HG03097 (cell line): ENCODE data around the gene AQP12B.
"Not testable (repeated sequence)": the region's sequence is repeated elsewhere in the genome, so short reads cannot be mapped to it uniquely, and the experiment has no call there.

ENCODE experiments used
- ATAC-seq: cut with Tn5 transposase; IDR thresholded peaks from one replicate; pipeline ENCODE4 v1.9.1; 2021; ENCODE audit not compliant: unreplicated experiment, low FRiP score

The AQP12B gene

DNA sequence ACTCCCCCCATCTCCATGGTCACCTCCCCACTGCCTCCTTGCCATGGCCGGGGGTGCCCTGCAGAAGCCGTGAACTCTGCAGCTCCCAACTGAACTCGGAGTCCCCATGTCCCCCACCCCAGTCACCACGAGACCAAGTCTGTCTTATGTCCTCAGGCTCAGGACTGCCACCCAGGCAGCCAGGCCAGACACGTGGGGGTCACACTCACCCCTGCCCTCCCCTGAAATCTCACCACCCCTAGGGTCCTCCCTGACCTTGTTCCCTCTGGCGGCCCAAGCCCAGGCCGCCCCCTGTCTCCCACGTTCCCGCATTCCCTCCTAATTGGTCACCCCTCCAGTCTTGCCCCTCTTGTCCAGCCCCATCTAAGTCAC, 19.9 kb upstream of the AQP12B start:
- ATAC-seq, result no peak

DNA sequence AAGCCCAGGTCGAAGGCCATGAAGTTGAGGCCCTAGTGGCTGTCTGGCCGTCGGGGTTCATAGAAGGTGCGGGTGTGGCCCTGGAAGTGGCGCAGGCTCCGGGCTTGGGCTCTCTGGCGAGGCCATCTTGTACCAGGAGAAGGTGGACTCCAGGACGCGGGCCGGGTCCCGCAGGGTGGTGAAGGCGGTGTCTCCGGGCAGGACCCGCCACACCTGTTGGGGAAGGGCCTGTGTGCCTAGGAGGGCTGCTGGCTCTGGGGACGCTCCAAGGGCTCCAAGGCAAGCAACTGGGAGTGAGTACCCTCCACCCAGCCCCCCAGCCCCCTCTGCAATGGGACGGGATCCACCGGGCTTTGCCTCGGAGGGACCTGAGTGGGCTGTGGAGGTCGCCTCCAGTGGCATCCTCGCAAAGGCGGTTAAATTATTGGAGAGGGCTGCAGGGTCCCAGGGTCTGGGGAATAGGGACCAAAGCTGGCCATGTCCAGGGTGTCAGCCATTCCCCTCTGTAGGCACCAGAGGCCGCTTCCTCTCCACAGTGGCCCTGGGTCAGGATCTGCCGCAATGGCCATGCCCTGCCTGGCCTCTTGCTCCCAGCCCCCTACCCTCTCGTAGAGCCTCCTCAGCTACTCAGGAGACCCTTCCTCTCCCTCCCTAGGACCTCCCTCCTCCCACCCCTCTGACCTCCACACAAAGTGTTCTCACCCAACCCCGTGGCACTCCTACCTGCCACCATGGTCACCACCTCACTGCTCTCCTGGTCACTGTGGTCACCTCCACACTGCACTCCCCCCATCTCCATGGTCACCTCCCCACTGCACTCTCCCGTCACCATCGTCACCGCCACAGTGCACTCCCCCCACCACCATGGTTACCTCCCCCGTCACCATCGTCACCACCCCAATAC, 19.3 kb upstream of the AQP12B start:
- ATAC-seq, result no peak

DNA sequence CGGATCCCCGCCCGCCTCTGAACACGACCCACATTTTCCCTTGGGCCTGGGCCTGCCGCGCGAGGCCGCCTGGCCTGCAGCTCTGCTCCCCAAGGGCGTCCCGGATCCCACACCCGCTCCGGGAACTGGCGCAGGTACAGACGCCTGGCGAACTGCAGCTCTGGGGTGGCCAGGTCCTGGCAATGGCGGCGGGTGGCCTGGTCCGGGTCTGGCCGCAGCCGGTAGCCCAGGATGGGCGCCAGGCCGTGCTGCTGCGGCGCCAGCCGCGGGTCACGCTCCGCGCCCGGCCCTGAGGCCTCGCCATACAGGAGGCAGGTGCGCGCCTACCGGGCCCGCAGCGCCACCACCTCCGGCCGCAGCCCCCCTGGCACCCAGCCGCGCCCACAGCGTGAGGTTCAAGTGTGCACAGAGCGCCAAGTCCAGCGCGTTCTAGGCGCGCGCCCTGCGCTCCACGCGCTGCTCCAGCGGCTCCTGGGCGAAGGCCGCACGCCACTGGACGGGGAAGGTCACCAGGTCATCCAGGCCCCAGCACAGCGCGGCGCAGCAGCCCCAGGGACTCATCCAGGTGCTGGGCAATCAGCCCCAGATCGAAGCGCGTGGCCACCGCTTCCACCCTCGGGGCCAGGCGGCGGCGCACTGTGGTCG, 18.5 kb upstream of the AQP12B start:
- no peak for ATAC-seq

DNA sequence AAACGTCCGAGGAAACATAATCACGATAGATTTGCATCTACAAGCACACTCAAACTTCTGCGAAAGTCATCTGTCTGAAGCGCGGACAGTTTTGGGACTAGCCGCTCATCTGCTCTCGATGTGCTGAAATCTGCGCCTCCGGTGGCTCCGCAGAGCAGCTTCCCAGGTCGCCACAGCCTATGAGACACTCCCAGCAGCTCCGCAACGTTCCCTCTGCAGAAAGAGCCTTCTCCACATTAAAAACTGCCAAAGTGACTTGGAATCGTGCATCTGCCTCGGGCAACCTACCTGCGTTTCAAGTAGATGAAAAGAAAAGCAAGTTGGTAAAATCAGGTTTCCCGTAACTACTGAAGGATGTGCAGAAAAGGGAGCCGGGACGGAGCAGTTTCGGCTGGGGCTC, 17.9 kb upstream of the AQP12B start:
- not testable (repeated sequence) for ATAC-seq

DNA sequence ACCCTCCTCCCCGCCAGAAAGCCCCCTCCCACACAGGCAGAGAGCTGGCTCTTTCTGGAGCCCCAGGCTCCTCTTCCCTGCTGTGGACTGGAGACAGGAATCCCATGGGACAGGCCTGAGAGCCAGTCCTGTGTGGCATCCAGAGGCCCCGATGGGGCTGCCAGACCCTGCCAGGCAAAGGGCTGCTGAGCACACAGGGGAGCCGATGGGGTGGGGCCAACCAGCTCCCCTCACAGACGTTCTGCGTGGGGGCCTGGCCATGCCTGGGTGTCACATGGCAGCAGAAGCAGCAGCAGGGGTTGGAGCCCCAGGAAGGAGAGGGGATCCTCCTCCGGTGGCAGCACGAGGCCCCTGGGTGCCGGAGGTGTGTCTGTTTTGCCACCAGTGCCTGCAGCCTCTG, 17.1 kb upstream of the AQP12B start:
- not testable (repeated sequence) for ATAC-seq

DNA sequence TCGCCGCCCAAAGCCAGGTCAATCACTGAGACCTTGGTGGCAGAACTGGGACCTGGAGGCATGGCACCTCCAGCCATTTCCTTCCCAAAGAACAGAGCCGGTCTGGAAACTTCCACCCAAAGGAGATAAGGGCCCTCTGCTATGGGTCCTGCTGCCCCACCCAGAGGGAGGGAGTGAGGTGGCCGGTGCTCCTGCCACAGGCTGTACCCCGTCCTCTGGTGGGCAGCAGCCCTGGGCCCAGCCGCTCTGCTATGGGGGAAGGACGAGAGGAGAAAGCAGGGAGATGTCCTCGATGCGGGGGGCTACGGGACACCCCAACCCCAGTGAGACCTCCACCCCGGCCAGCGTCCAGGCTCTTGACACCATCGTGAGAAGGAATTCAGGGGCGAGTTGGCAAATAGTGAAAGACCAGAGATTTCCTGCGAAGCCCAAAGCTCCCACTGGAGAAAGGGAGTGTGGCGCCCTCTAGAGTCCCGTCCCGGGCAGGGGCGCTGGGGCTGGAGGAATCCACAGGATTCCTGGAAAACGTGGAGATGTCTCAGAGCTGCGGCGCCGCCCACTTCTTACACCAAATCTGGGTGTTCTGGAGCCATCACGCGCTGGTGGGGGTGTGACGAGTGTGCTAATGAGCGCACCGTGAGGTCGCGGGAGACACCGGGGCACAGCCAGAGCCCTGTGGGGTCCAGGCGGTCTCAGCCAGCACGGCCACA, 16.3 kb upstream of the AQP12B start:
- ATAC-seq, result not testable (repeated sequence)

DNA sequence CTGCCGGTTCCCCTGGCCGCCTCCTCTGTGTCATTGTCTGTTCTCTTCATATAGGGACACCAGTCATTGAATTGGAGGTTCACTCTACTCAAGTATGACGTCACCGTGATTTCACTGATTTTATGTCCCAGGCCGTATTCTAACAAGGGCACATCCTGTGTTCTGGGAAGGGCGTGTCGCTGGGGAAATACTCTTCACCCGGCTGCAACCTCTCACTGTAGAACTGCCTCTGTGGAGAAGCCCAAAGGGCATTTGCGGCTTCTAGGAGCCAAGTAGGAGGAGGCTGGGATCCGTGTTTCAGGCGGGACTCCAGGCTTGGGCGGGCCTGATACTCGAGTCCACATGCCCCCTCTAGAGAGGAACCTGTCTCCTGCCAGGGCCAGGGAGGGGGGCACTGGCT, 13.8 kb upstream of the AQP12B start:
- not testable (repeated sequence) for ATAC-seq

DNA sequence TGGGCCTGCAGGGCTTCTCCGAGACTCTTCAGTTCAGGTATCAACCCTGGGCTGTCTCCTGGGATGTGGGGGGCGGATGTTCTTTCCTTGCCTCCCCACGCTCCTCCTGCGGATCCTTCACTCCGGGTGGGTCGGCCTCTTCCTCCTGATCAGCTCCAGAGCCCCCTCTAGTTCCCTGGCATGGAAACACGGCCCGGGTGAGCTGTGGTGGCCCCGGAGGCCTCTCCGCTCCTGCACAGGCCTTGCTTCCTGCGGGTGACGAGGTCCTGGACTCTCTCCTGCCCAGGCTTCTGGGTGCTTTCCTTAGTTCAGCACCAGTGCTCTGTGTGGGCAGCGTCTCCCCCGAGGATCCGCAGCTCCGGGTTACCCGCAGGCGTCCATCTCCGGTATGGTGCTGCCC, 12.9 kb upstream of the AQP12B start:
- ATAC-seq, result not testable (repeated sequence)

DNA sequence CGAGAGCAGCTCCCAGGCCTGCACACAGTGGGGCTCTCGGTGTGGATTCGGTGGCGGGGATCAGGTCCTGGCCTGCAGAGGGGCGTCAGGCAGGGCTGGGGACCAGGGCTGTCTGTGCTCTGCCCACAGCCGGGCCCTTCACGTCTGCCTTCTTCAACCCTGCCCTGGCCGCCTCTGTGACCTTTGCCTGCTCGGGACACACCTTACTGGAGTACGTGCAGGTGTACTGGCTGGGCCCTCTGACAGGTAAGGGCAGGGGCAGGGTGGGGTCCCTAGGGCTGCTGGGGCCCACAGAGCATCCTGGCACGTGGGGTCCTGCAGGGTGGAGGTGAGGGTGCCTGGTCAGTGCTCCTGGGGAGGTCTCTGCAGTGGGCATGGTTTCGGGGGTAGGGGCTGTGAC, 11.6 kb upstream of the AQP12B start:
- not testable (repeated sequence) for ATAC-seq

DNA sequence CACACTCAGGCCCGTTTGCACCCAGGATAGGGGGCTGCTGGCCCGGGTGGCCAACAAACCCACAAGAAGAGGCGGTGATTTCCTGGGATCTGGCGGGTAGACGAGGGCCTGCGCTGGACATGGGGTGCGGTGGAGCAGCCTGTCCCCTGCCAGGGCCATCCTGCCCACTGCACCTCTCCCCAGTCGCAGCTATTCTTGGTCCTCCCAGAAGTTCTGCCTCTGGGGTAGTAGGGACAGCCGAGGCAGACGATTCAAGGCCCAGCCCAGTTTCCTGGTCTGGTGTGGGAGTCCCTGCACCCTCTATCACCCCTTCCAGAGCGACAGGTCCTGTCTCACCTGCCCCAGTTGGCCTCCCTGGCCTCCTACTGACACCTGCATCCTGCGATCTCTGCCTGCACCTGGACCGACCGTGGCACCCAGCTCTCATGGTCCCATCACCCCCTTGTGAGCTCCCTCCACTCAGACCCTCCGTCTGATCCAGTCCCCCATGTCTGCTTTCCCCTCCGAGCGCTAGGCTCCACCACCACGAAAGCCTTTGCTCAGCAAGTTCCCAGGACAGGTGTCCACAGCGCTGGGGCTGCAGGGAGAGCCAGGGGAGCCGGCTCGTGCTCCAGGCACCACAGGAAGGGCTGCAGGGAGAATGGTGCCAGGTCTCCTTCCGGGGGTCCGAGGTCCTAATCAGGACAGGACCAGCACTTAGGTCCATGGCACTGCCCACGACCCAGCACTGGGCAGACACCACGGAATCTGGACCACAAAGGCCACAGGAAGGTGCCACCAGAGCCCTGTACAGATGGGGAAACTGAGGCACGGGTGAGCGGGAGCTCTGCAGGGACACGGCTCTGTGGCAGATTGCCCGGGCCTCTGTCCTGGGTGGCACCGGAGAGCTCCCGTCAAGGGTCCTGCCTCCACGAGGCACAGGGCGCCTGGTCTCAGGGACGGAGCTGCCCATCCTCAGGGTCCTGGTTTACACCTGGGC, 10.2 kb upstream of the AQP12B start:
- not testable (repeated sequence) for ATAC-seq

DNA sequence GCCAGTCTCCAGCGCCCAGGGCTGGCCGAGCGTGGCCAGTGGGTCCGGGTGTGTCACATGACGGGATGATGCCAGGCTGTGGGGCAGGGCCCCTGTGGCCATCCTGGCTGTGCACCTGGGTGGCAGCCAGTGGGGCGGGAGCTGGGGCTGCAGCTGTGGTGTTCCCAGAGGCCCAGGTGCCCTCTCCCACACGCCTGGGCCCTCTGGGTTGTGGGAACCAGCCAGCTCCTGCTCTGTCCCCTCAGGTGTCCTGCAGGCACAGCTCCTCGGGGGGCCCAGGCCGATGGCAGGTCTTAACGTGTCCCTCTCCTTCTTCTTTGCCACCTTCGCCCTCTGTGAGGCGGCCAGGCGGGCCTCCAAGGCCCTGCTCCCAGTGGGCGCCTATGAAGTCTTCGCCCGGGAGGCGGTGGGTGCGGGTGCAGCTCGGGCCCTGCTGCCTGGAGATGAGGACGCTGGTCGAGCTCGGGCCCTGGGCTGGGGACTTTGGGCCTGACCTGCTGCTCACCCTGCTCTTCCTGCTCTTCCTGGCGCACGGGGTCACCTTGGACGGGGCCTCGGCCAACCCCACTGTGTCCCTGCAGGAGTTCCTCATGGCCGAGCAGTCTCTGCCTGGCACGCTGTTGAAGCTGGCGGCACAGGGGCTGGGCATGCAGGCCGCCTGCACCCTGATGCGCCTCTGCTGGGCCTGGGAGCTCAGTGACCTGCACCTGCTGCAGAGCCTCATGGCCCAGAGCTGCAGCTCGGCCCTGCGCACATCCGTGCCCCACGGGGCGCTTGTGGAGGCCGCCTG, 9.1 kb upstream of the AQP12B start, which contains the start of gene AQP12A:
Gene AQP12A (plus strand): TSS at position 236 of the 790 bp plus-strand sequence. CDS start 48 bp downstream, at position 284.
- ATAC-seq, result not testable (repeated sequence)

DNA sequence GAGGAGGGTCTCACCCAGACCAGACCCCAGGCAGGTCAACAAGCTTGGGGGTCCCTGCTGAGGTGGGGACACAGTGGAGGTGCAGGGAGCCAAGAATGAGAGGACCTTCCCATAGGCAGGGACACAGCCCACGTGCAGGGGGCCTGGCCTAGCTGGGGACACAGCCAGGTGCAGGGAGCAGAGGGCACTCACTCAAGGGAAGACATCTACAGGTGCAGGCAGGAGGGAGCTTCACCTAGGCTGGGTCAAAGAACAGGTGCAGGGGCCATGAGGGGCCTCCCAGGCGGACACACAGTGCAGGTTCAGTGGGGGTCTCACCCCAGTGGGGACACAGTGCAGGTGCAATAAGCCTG, 8.4 kb upstream of the AQP12B start:
- not testable (repeated sequence) for ATAC-seq

DNA sequence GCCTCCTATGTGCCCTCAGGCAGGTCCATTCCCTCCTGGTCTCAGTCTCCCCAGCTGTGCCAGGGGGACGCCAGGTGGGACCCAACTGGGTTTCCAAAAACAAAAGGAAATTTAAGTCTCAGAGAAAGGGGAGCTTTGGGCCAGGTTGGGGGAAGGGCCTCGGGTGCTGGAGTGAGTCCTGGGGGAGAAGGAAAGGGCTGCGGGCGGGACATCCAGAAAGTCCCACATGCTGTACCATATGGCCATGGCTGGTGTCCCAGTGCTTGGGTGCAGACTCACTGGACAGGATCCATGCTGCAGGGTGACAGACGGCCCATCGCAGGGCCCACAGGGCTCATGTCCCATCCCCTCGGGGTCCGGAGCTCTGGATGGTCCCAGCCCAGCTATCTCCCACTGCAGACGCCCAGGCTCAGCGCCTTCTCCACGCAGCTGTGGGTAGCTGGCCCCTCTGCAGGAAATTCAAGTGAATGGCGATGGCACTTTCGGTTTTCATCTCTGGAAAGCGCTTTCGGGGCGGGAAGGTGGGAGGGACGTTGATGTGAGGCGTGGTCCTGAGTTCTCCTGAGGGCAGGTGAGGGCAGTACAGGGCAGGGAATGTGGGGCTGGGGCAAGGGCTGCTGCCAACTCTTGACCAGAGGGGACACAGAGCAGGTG, 7.9 kb upstream of the AQP12B start:
- ATAC-seq, result not testable (repeated sequence)

DNA sequence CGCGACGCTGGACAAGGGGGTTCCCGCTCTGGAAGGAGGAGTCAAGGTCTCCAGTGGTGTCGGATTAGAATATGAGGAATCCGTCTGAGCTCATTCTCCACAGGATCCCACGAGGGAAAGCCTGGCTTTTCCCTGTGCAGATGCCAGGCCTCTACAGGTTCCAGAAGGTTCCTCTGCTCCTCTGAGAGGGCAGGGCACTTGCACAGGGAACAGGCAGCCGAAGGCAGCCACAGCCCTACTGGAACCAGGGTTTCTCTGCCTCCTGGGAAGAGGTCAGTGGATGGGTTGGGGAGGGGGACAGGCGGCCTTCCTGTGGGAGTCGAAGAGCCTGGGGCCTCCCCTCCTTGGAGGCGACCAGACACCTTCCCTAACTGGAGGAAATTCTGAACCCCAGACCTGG, 7.3 kb upstream of the AQP12B start:
- no peak for ATAC-seq

DNA sequence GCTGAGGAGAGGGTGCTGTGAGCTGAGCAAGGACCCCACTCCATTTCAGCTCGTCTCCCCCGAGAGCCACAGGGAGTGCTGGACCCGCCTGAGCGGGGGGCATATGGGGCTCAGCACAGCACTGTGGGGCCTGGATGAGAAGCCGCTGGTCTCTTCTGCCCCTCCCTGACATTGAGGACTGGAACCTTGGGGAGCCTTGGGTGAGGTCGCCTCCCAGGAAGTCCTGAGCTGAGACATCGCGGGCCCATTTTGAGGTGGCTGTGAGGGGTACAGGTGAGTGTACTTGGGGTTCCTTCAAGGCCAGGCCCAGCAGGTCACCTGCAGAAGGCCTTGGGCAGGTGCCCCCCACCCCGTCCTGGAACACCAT, 5.9 kb upstream of the AQP12B start:
- no peak for ATAC-seq

DNA sequence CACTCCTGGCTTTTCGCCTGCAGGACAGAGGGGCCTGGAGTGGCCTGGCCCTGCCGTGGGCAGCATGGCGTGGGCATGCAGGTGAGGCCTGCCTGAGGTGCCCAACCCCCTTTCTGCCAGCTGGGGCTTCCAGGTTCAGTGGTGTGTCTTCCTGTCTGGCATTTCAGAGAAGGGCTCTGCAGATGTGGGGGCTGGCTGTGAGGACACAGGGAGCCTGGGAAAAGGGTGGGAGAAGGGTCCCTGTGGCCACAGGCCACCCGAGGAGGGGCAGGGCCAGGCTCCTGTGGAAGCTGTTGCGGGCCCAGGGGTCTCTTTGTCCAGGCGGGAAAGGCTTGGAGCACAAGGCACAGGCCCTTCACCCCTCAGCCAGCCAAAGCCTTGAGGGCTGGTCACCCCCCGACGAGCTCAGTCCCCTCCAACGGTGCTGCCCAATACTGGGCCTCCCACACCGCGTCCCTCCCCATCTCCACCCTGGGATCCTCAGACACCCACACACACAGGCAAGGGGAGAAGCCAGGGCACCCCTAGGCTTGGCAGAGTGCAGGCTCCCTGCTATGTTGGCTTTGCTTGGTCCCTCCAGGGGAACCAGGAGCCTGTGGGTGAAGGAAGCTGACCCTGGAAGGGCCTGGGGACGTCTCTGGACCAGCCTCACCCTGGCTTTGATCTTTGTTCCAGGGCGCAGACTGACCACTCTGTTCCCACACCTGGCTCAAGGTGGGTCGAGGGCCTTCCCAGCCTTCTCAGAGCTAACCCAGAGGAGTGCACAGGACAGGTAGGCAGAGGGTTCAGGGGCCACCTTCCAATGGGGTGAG, 5.3 kb upstream of the AQP12B start:
- ATAC-seq, result no peak

DNA sequence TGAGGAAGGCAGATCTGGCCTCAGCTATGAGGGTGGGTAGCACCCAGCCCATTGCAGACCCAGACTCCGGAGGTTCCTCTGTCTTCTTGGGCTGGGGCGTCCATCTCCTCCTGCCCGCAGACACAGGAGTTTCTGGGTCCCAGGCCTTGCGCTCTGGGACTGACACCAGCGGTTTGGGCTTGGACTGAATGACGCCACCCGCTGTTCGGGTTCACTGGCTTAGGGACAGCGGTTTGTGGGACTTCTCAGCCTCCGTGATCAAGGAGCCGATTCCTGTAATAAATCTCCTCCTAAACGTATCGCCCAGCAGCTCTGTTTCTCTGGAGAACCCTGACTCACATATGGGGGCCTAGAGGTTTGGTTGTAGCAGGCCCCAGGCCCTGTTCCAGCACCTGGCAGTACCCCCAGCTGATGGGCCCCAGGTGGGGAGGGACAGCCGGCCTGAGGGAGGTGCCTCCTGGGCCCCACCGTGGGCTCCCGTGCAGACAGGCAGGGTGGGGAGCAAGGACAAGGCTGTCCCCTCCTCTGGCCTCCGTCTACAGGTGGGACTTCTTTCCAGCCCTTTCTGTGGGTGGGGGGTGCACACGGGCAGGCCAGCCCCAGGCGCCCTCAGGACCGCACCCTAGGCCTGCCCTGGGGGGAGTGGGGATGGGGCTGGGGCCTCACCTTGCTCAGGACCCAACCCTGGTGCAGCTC, 4.5 kb upstream of the AQP12B start:
- no peak for ATAC-seq

DNA sequence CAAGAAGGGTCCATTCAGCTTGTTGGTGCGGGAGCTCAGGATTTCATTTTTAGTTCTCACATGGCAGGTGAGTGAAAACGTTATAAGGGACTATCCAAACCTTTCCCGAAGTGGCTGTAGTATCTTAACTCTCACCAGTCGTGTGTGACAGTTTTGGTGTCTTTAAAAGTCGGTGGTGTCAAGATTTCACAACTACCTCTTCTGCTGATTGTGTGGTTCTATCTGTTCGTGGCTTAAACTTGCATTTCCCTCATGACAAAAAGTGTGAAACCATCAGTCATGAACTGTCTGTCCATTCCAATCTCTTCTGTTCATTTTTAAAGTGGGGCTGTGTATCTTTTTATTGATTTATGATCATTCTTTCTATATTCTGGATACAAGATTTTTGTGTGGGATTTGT, 3.8 kb upstream of the AQP12B start:
- no peak for ATAC-seq
